Measurements from ENCODE around the gene LYPD8. TPM values are rescaled to one million over a fixed set of nuclear protein-coding genes. Genes with fewer than 3 reads are reported as not detected.
"Not testable (repeated sequence)": the region's sequence is repeated elsewhere in the genome, so short reads cannot be mapped to it uniquely, and the experiment has no call there.

The LYPD8 gene
- total RNA-seq, 2 donors from 2014 or later = not detected

DNA sequence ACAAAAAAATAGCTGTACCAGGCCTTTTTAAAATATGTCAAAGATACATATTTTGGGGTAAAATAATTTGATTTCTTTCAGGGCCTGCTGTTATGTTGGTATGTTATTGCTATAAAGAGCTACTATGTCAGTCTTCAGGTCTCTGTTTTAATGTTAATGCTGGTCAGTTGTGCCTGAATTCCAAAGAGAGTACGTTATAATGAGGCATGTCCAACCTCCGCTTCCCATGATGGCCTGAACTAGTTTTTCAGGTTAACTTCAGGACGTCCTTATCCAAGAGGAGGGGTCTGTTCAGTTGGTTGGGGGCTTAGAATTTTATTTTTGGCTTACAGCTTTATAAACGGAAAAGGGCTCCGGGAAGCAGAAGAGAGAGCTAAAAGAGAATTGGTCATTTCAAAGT is 34.9 kb upstream of the LYPD8 start:
- H3K9me3 Mint-ChIP-seq = peaks cover 89% of the 10 kb centered on the region
- no peaks in the 10 kb centered on the region for H3K36me3 ChIP-seq (ENCODE audit: control insufficient read depth, insufficient read depth, low read length)
- H3K4me1 ChIP-seq (ENCODE audit: control insufficient read depth, insufficient read depth, low read length) = no peaks in the 10 kb centered on the region
- H3K36me3 Mint-ChIP-seq (ENCODE audit: low read depth) = peaks cover 1% of the 10 kb centered on the region
- no peak overlapping the region for H3K27ac ChIP-seq (ENCODE audit: low read depth, low read length)
- H3K4me1 Mint-ChIP-seq = no peaks in the 10 kb centered on the region
- no peak for DNase-seq
- TF ChIP-seq CTCF (conservative IDR thresholded peaks at IDR 0.05) = no peak
- no peaks in the 10 kb centered on the region for H3K27me3 ChIP-seq (ENCODE audit: control insufficient read depth, insufficient read depth, low read length, poor library complexity, severe bottlenecking)
- H3K27ac Mint-ChIP-seq = no peak overlapping the region
- no peak overlapping the region for H3K9ac ChIP-seq (ENCODE audit: extremely low read depth, low read length, poor library complexity, severe bottlenecking)
- H3K9me3 ChIP-seq (ENCODE audit: control insufficient read depth, low read length) = peaks cover 58% of the 10 kb centered on the region
- H3K4me3 ChIP-seq (ENCODE audit: low read length) = no peak overlapping the region
- 63 to 70% methylated on average over 3 to 5 of the region's 5 CpGs for WGBS, 2 experiments (ENCODE audit: insufficient coverage in 1 of 2, insufficient read length in 1 of 2)
- H3K27me3 Mint-ChIP-seq (ENCODE audit: insufficient read depth) = no peaks in the 10 kb centered on the region
- no peak overlapping the region for H3K4me3 Mint-ChIP-seq

DNA sequence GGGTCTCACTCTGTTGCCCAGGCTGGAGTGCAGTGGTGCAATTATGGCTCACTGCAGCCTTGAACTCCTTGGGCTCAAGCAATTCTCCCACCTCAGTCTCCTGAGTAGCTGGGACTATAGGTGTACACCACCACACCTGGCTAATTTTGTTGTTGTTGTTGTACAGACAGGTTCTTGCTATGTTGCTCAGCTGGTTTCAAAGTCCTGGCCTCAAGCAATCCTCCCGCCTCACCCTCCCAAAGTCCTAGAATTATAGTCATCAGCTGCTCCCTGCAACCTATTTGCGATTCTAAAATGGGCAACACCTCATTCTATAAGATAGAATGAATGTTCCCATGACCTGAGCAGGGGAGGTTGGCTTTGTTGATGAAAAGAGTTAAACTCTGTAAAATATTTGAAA is 33.8 kb upstream of the LYPD8 start:
- DNase-seq; H3K4me3 ChIP-seq (ENCODE audit: low read length); H3K36me3 ChIP-seq (ENCODE audit: control insufficient read depth, insufficient read depth, low read length); H3K27ac Mint-ChIP-seq; H3K27me3 ChIP-seq (ENCODE audit: control insufficient read depth, insufficient read depth, low read length, poor library complexity, severe bottlenecking); H3K4me3 Mint-ChIP-seq; H3K4me1 Mint-ChIP-seq; H3K36me3 Mint-ChIP-seq (ENCODE audit: low read depth); H3K9ac ChIP-seq (ENCODE audit: extremely low read depth, low read length, poor library complexity, severe bottlenecking); H3K27ac ChIP-seq (ENCODE audit: low read depth, low read length); H3K4me1 ChIP-seq (ENCODE audit: control insufficient read depth, insufficient read depth, low read length); H3K27me3 Mint-ChIP-seq (ENCODE audit: insufficient read depth): not testable (repeated sequence)
- H3K9me3 ChIP-seq (ENCODE audit: control insufficient read depth, low read length) = peaks cover 49% of the 10 kb centered on the region
- 62% methylated on average over 2 of the region's 2 CpGs; no CpG with 5 or more reads in 1 of the 2 experiments for WGBS, 2 experiments (ENCODE audit: insufficient coverage in 1 of 2, insufficient read length in 1 of 2)
- H3K9me3 Mint-ChIP-seq = peaks cover 92% of the 10 kb centered on the region

DNA sequence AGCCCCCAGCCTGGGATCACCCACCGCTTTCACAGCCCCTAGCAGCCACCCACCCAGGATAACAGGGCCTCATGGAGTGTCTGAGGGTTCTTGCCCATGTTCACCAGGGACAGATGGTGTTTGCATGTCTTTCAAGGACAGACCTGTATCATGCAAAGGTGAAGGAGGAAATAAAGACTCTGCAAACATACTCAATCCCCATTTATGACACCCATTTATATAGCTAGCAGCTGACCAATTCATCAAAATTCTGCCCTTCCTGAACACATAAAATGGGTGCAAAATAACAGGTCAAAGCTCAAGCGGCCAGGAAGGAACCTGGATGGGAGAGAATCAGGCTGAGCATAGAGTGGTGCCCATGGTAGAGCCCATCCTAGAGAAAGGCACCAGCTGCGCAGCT is 32.8 kb upstream of the LYPD8 start:
- Histone ChIP-seq H3K27ac (ENCODE audit: low read depth, low read length) (no peak overlapping the region), H3K9ac (ENCODE audit: extremely low read depth, low read length, poor library complexity, severe bottlenecking) (no peak overlapping the region), H3K4me3 (ENCODE audit: low read length) (no peak overlapping the region), H3K36me3 (ENCODE audit: control insufficient read depth, insufficient read depth, low read length) (no peaks in the 10 kb centered on the region), H3K9me3 (ENCODE audit: control insufficient read depth, low read length) (peaks cover 49% of the 10 kb centered on the region), H3K4me1 (ENCODE audit: control insufficient read depth, insufficient read depth, low read length) (no peaks in the 10 kb centered on the region), H3K27me3 (ENCODE audit: control insufficient read depth, insufficient read depth, low read length, poor library complexity, severe bottlenecking) (no peaks in the 10 kb centered on the region)
- 63 to 90% methylated on average over 2 to 3 of the region's 3 CpGs for WGBS, 2 experiments (ENCODE audit: insufficient coverage in 1 of 2, insufficient read length in 1 of 2)
- H3K9me3 Mint-ChIP-seq = peaks cover 90% of the 10 kb centered on the region
- TF ChIP-seq CTCF (conservative IDR thresholded peaks at IDR 0.05) = no peak
- no peak overlapping the region for H3K27ac Mint-ChIP-seq
- H3K4me3 Mint-ChIP-seq = no peak overlapping the region
- peaks cover 1% of the 10 kb centered on the region for H3K36me3 Mint-ChIP-seq (ENCODE audit: low read depth)
- DNase-seq = no peak
- no peaks in the 10 kb centered on the region for H3K27me3 Mint-ChIP-seq (ENCODE audit: insufficient read depth)
- H3K4me1 Mint-ChIP-seq = no peaks in the 10 kb centered on the region

DNA sequence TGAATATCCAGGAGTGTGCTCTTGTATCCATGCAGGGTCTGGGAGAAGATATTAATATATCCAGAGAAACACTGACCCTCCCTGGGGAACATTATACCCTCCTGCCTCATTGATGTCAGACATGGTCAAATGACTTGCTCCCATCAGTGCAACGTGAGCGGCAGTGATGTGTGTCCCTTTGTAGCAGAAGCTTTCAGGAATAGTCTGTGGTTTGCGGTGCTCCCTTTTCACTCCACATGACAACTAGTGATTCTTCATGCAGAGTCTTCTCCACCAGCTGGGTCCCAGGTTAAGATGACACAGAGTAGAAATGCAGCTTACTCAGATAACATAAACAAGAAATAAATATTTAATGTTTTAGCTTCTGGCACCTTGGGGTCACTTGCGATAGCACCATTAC is 31.9 kb upstream of the LYPD8 start:
- no peak for DNase-seq
- no peaks in the 10 kb centered on the region for H3K4me1 Mint-ChIP-seq
- peaks cover 48% of the 10 kb centered on the region for H3K9me3 ChIP-seq (ENCODE audit: control insufficient read depth, low read length)
- no peaks in the 10 kb centered on the region for H3K27me3 Mint-ChIP-seq (ENCODE audit: insufficient read depth)
- TF ChIP-seq CTCF (conservative IDR thresholded peaks at IDR 0.05) = no peak
- no peaks in the 10 kb centered on the region for H3K4me1 ChIP-seq (ENCODE audit: control insufficient read depth, insufficient read depth, low read length)
- H3K9me3 Mint-ChIP-seq = peaks cover 90% of the 10 kb centered on the region
- WGBS, 2 experiments (ENCODE audit: insufficient coverage in 1 of 2, insufficient read length in 1 of 2) = 79 to 100% methylated on average over 1 to 4 of the region's 4 CpGs
- no peaks in the 10 kb centered on the region for H3K36me3 ChIP-seq (ENCODE audit: control insufficient read depth, insufficient read depth, low read length)
- H3K4me3 ChIP-seq (ENCODE audit: low read length) = no peak overlapping the region
- H3K27ac Mint-ChIP-seq = no peak overlapping the region
- H3K4me3 Mint-ChIP-seq = no peak overlapping the region
- H3K27ac ChIP-seq (ENCODE audit: low read depth, low read length) = no peak overlapping the region
- H3K9ac ChIP-seq (ENCODE audit: extremely low read depth, low read length, poor library complexity, severe bottlenecking) = no peak overlapping the region
- peaks cover 1% of the 10 kb centered on the region for H3K36me3 Mint-ChIP-seq (ENCODE audit: low read depth)
- no peaks in the 10 kb centered on the region for H3K27me3 ChIP-seq (ENCODE audit: control insufficient read depth, insufficient read depth, low read length, poor library complexity, severe bottlenecking)

Measured in endodermal cell (in vitro differentiated cells).